Lower leg skin (tissue), 3 donors: ENCODE measurements around the gene POLR3A.

Source experiments
- POLR2A ChIP-seq, 2 donors: fragments of 450-650 bp; IDR thresholded peaks; one replicate each; pipeline ENCODE4 v1.6.1; 2016 to 2017; ENCODE audit warnings: antibody characterized with exemption in 2 of 2, mild to moderate bottlenecking in 1 of 2, moderate library complexity in 1 of 2
- TF ChIP-seq, protein P1 (sequence below), 3 donors: fragments of 450-650 bp; IDR thresholded peaks; one replicate each; pipeline ENCODE4 v1.5.1; 2016; ENCODE audit warnings: antibody characterized with exemption in 3 of 3, mild to moderate bottlenecking in 3 of 3, moderate library complexity in 2 of 3

DNA sequence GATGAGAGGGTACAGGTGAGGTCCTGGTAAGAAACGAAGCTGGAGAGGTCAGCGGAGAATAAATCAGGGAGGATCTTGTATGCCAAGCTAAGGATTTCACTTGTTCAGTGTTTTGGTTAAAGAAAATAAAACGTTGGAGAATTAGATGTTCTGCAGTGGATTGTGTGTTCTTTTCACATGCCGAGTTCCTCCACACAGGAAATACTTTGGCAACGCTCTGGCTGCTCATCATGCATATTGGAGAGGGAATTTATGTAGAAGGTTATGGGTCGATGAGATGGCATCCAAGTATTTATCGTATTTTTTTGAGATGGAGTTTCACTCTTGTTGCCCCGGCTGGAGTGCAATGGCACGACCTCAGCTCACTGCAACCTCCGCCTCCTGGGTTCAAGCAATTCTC, 15.4 kb upstream of the POLR3A start:
- TF ChIP-seq, protein P1, sequence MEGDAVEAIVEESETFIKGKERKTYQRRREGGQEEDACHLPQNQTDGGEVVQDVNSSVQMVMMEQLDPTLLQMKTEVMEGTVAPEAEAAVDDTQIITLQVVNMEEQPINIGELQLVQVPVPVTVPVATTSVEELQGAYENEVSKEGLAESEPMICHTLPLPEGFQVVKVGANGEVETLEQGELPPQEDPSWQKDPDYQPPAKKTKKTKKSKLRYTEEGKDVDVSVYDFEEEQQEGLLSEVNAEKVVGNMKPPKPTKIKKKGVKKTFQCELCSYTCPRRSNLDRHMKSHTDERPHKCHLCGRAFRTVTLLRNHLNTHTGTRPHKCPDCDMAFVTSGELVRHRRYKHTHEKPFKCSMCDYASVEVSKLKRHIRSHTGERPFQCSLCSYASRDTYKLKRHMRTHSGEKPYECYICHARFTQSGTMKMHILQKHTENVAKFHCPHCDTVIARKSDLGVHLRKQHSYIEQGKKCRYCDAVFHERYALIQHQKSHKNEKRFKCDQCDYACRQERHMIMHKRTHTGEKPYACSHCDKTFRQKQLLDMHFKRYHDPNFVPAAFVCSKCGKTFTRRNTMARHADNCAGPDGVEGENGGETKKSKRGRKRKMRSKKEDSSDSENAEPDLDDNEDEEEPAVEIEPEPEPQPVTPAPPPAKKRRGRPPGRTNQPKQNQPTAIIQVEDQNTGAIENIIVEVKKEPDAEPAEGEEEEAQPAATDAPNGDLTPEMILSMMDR (IDR thresholded peaks at IDR 0.05): no peak
- no peak for TF ChIP-seq POLR2A (IDR thresholded peaks at IDR 0.05)
